Mesenchymal stem cell (in vitro differentiated cells and primary cell): ENCODE data around the gene GPR152.

Source experiments
- DNase-seq: peaks from one replicate; pipeline ENCODE4 v3.0.0-alpha.2; 2013
- H2AFZ ChIP-seq: one replicate; pipeline ENCODE4 v1.6.1; 2013; ENCODE audit warnings: low read depth, mild to moderate bottlenecking, control low read depth, inconsistent platforms, low read length, moderate library complexity
- H2AK5ac ChIP-seq: 2 replicates; pipeline ENCODE4 v1.6.1; 2013; ENCODE audit warnings: low read length, moderate library complexity, mild to moderate bottlenecking, inconsistent platforms; ENCODE audit not compliant: severe bottlenecking
- H2BK120ac ChIP-seq: one replicate; pipeline ENCODE4 v1.6.1; 2013; ENCODE audit warnings: low read depth, mild to moderate bottlenecking, inconsistent platforms, low read length, moderate library complexity
- H2BK12ac ChIP-seq, 2 experiments: one replicate each; pipeline ENCODE4 v1.6.1; 2013; ENCODE audit warnings: inconsistent platforms in 2 of 2, low read length in 2 of 2, mild to moderate bottlenecking in 2 of 2, moderate library complexity in 2 of 2, control low read depth in 1 of 2
- H2BK15ac ChIP-seq: one replicate; pipeline ENCODE4 v1.6.1; 2013; ENCODE audit warnings: mild to moderate bottlenecking, low read depth, inconsistent platforms; ENCODE audit not compliant: poor library complexity, severe bottlenecking
- H2BK5ac ChIP-seq: 2 replicates; pipeline ENCODE4 v1.6.1; 2013; ENCODE audit warnings: low read depth, mild to moderate bottlenecking, low read length, control low read depth, inconsistent platforms; ENCODE audit not compliant: poor library complexity, severe bottlenecking
- H3K14ac ChIP-seq, 2 experiments: one replicate each; pipeline ENCODE4 v1.6.1; 2013; ENCODE audit warnings: inconsistent platforms in 2 of 2, low read length in 2 of 2, control low read depth in 1 of 2, mild to moderate bottlenecking in 1 of 2, moderate library complexity in 1 of 2
- H3K18ac ChIP-seq, 2 experiments: one replicate each; pipeline ENCODE4 v1.6.1; 2013; ENCODE audit warnings: inconsistent platforms in 2 of 2, low read length in 2 of 2, control low read depth in 1 of 2, low read depth in 1 of 2, mild to moderate bottlenecking in 1 of 2
- H3K23ac ChIP-seq, 2 experiments: one replicate each; pipeline ENCODE4 v1.6.1; 2013; ENCODE audit warnings: inconsistent platforms in 2 of 2, low read length in 2 of 2, mild to moderate bottlenecking in 2 of 2, moderate library complexity in 2 of 2, control low read depth in 1 of 2
- H3K27ac ChIP-seq: 2 replicates; pipeline ENCODE4 v1.5.1; 2013; ENCODE audit warnings: mild to moderate bottlenecking, moderate library complexity, low read length, control low read depth, inconsistent platforms; ENCODE audit not compliant: poor library complexity, severe bottlenecking
- H3K27me3 ChIP-seq, 2 experiments: 2 replicates each; pipeline versions ENCODE4 v1.6.1 to v1.7.0; 2013; ENCODE audit warnings: low read length in 2 of 2, mild to moderate bottlenecking in 2 of 2, moderate library complexity in 2 of 2, control low read depth in 1 of 2, inconsistent platforms in 1 of 2; ENCODE audit not compliant: control insufficient read depth in 1 of 2, insufficient read depth in 1 of 2
- H3K36me3 ChIP-seq, 2 experiments: 2 replicates each; pipeline versions ENCODE4 v1.6.1 to v1.7.0; 2013; ENCODE audit warnings: low read length in 2 of 2, control low read depth in 1 of 2, inconsistent platforms in 1 of 2, low read depth in 1 of 2, mild to moderate bottlenecking in 1 of 2; ENCODE audit not compliant: insufficient read depth in 2 of 2, control insufficient read depth in 1 of 2
- H3K4ac ChIP-seq, 2 experiments: one replicate each; pipeline ENCODE4 v1.6.1; 2013; ENCODE audit warnings: inconsistent platforms in 2 of 2, low read length in 2 of 2, mild to moderate bottlenecking in 2 of 2, moderate library complexity in 2 of 2, control low read depth in 1 of 2, low read depth in 1 of 2
- H3K4me1 ChIP-seq: 2 replicates; pipeline ENCODE4 v1.6.1; 2013; ENCODE audit warnings: low read depth, low read length, control low read depth; ENCODE audit not compliant: control insufficient read depth, insufficient read depth
- H3K4me2 ChIP-seq: 2 replicates; pipeline ENCODE4 v1.6.1; 2013; ENCODE audit warnings: low read length, mild to moderate bottlenecking, inconsistent platforms; ENCODE audit not compliant: poor library complexity, severe bottlenecking
- H3K4me3 ChIP-seq, 2 experiments: 2 replicates each; pipeline versions ENCODE4 v1.5.1 to v1.7.0; 2013; ENCODE audit warnings: low read length in 2 of 2, mild to moderate bottlenecking in 2 of 2, control low read depth in 1 of 2, low read depth in 1 of 2; ENCODE audit not compliant: insufficient read depth in 1 of 2
- H3K79me1 ChIP-seq: replicated peaks from 2 replicates; pipeline ENCODE4 v1.6.1; 2013; ENCODE audit warnings: mild to moderate bottlenecking, control low read depth, low read length, inconsistent platforms; ENCODE audit not compliant: poor library complexity, severe bottlenecking
- H3K9ac ChIP-seq: 2 replicates; pipeline ENCODE4 v1.7.0; 2013; ENCODE audit warnings: mild to moderate bottlenecking, low read length, moderate library complexity
- H3K9me3 ChIP-seq: 2 replicates; pipeline ENCODE4 v1.7.0; 2013; ENCODE audit warnings: mild to moderate bottlenecking, low read length; ENCODE audit not compliant: control insufficient read depth
- H4K8ac ChIP-seq: one replicate; pipeline ENCODE4 v1.6.1; 2013; ENCODE audit warnings: inconsistent platforms, mild to moderate bottlenecking, low read length, moderate library complexity
- H4K91ac ChIP-seq: one replicate; pipeline ENCODE4 v1.6.1; 2013; ENCODE audit warnings: mild to moderate bottlenecking, low read length, inconsistent platforms
- whole genome bisulfite sequencing: methylation state at CpG from one replicate; pipeline ENCODE4 v1.1.7; 2013; ENCODE audit warnings: mixed read lengths; 5-methylcytosine and 5-hydroxymethylcytosine counted together

The GPR152 gene

GRCh38 chr11:67406969-67407687 is 45.4 kb downstream of the GPR152 start:
- Histone ChIP-seq H2BK12ac (no peak overlapping the region), H3K4me1 (peaks cover 10% of the 10 kb centered on the region), H4K91ac (no peak overlapping the region)

GRCh38 chr11:67406420-67406968 is 46.0 kb downstream of the GPR152 start:
- Histone ChIP-seq H4K8ac (no peak overlapping the region), H3K14ac (no peak overlapping the region), H3K4me1 (peaks cover 11% of the 10 kb centered on the region), H3K9me3 (no peaks in the 10 kb centered on the region), H3K4me2 (no peak overlapping the region), H2AK5ac (no peak overlapping the region), H2AFZ (no peak overlapping the region), H2BK15ac (no peak overlapping the region), H3K27ac (no peak overlapping the region), H3K79me1 (no peaks in the 10 kb centered on the region), H3K23ac (no peak overlapping the region), H2BK120ac (no peak overlapping the region), H4K91ac (no peak overlapping the region), H3K27me3 (peaks cover 19 to 56% of the 10 kb centered on the region in 2 experiments), H3K4ac (no peak overlapping the region), H3K36me3 (no peaks in the 10 kb centered on the region), H3K9ac (no peak overlapping the region), H3K4me3 (no peak overlapping the region), H3K18ac (no peak overlapping the region), H2BK12ac (peak overlapping the region in 1 of 2 experiments; percentile 10), H2BK5ac (no peak overlapping the region)
- 84% methylated on average over 13 of the region's 18 CpGs for WGBS
- no peak for DNase-seq

More at GRCh38 chr11:67406969-67407687, 45.4 kb downstream of the GPR152 start:
- no peak overlapping the region for H3K23ac ChIP-seq
- no peak overlapping the region for H4K8ac ChIP-seq
- no peak overlapping the region for H2BK15ac ChIP-seq
- no peak overlapping the region for H3K27ac ChIP-seq
- peaks cover 25 to 62% of the 10 kb centered on the region in 2 experiments for H3K27me3 ChIP-seq
- no peak overlapping the region for H3K4ac ChIP-seq
- H2AFZ ChIP-seq: no peak overlapping the region
- H3K18ac ChIP-seq: no peak overlapping the region
- H3K4me2 ChIP-seq: no peak overlapping the region
- no peak for DNase-seq
- no peak overlapping the region for H3K9ac ChIP-seq
- no peak overlapping the region for H2BK120ac ChIP-seq
- 70% methylated on average over 12 of the region's 12 CpGs for WGBS
- no peaks in the 10 kb centered on the region for H3K9me3 ChIP-seq
- no peak overlapping the region for H3K14ac ChIP-seq
- H3K4me3 ChIP-seq: no peak overlapping the region
- no peak overlapping the region for H2BK5ac ChIP-seq
- H3K79me1 ChIP-seq: no peaks in the 10 kb centered on the region
- no peak overlapping the region for H2AK5ac ChIP-seq
- no peaks in the 10 kb centered on the region for H3K36me3 ChIP-seq

- no peak overlapping the region for H4K91ac ChIP-seq
- no peak overlapping the region for H2BK15ac ChIP-seq
- no peak overlapping the region for H3K4ac ChIP-seq
- no peaks in the 10 kb centered on the region for H3K36me3 ChIP-seq
- peaks cover 12 to 49% of the 10 kb centered on the region in 2 experiments for H3K27me3 ChIP-seq
- no peak overlapping the region for H3K4me2 ChIP-seq
- H3K79me1 ChIP-seq: no peaks in the 10 kb centered on the region
- no peak overlapping the region for H3K27ac ChIP-seq
- H2BK5ac ChIP-seq: no peak overlapping the region
- H2BK12ac ChIP-seq: peak overlapping the region in 1 of 2 experiments; percentile 23
- H2AFZ ChIP-seq: no peak overlapping the region
- H4K8ac ChIP-seq: no peak overlapping the region
- H3K14ac ChIP-seq: no peak overlapping the region
- no peak overlapping the region for H3K4me3 ChIP-seq
- no peak overlapping the region for H2AK5ac ChIP-seq
- H3K9me3 ChIP-seq: no peaks in the 10 kb centered on the region
- peaks cover 12% of the 10 kb centered on the region for H3K4me1 ChIP-seq
- 89% methylated on average over 9 of the region's 9 CpGs for WGBS
- no peak overlapping the region for H2BK120ac ChIP-seq
- H3K23ac ChIP-seq: no peak overlapping the region
- no peak for DNase-seq
- no peak overlapping the region for H3K9ac ChIP-seq
- H3K18ac ChIP-seq: no peak overlapping the region
Observed at GRCh38 chr11:67405688-67406339, 46.7 kb downstream of the GPR152 start.

- Histone ChIP-seq H3K27ac (no peak overlapping the region), H2BK15ac (no peak overlapping the region), H2BK12ac (no peak overlapping the region), H2BK5ac (no peak overlapping the region), H2AFZ (no peak overlapping the region), H3K23ac (no peak overlapping the region), H3K4me2 (no peak overlapping the region), H4K91ac (peak overlapping the region; percentile 9), H3K4me3 (no peak overlapping the region), H3K27me3 (peaks cover 6 to 43% of the 10 kb centered on the region in 2 experiments), H3K36me3 (peaks cover 3 to 5% of the 10 kb centered on the region in 2 experiments), H3K14ac (no peak overlapping the region), H2BK120ac (no peak overlapping the region), H3K18ac (peak overlapping the region in 1 of 2 experiments; percentile 1), H2AK5ac (no peak overlapping the region), H3K79me1 (no peaks in the 10 kb centered on the region), H4K8ac (no peak overlapping the region), H3K9me3 (no peaks in the 10 kb centered on the region), H3K4me1 (peaks cover 18% of the 10 kb centered on the region), H3K4ac (no peak overlapping the region), H3K9ac (no peak overlapping the region)
- 100% methylated on average over 6 of the region's 6 CpGs for WGBS
- DNase-seq: no peak
Observed at GRCh38 chr11:67405196-67405567, 47.3 kb downstream of the GPR152 start.
